Naive B cell (primary cell): ENCODE measurements around the gene SMCHD1. TPM values are rescaled to one million over a fixed set of nuclear protein-coding genes. Genes with fewer than 3 reads are reported as not detected.
"Not testable (repeated sequence)": the region's sequence is repeated elsewhere in the genome, so short reads cannot be mapped to it uniquely, and the experiment has no call there.

Source experiments
- ATAC-seq, 2 donors: fragments of 150-1000 bp; cut with Tn5 transposase; 2 replicates each; pipeline ENCODE4 v1.10.0; 2021; ENCODE audit warnings: low read depth in 2 of 2, mild to moderate bottlenecking in 2 of 2, moderate library complexity in 2 of 2
- DNase-seq: peaks from one replicate; pipeline ENCODE4 v3.0.0; 2022
- H3K27ac Mint-ChIP-seq, 6 donors: one replicate each; pipeline ENCODE4 v1.8.0; 2020 to 2022; ENCODE audit warnings: mild to moderate bottlenecking in 6 of 6, mixed read lengths in 6 of 6, moderate library complexity in 5 of 6, inconsistent platforms in 2 of 6
- H3K27me3 Mint-ChIP-seq, 3 donors: one replicate each; pipeline ENCODE4 v1.8.0; 2021 to 2022; ENCODE audit warnings: mixed read lengths in 3 of 3, mild to moderate bottlenecking in 1 of 3
- H3K36me3 Mint-ChIP-seq, 2 donors: one replicate each; pipeline ENCODE4 v1.8.0; 2020 to 2022; ENCODE audit warnings: mixed read lengths in 2 of 2, inconsistent platforms in 1 of 2, mild to moderate bottlenecking in 1 of 2
- H3K4me1 Mint-ChIP-seq, 3 donors: one replicate each; pipeline ENCODE4 v1.8.0; 2020 to 2022; ENCODE audit warnings: mixed read lengths in 3 of 3, inconsistent platforms in 1 of 3, mild to moderate bottlenecking in 1 of 3, moderate library complexity in 1 of 3
- H3K4me3 Mint-ChIP-seq, 8 donors: one replicate each; pipeline ENCODE4 v1.8.0; 2020 to 2022; ENCODE audit warnings: mild to moderate bottlenecking in 8 of 8, mixed read lengths in 8 of 8, moderate library complexity in 8 of 8, inconsistent platforms in 2 of 8
- H3K9me3 Mint-ChIP-seq, 7 donors: one replicate each; pipeline ENCODE4 v1.8.0; 2020 to 2022; ENCODE audit warnings: mixed read lengths in 7 of 7, mild to moderate bottlenecking in 5 of 7, inconsistent platforms in 2 of 7, moderate library complexity in 1 of 7
- polyA plus RNA-seq, 6 donors: library from polyadenylated mRNA; unstranded; fragments of 300-500 nt; fragmentation: Illumina TruSeq; gene quantifications; one replicate each; pipeline ENCODE4 v1.2.3, GENCODE V29; 2021; ENCODE audit warnings: low read depth in 6 of 6

Gene SMCHD1
- polyA plus RNA-seq, 6 donors from 2014 or later = 46.7 to 94.7 (median 68.9) TPM

- no peak for DNase-seq
- no peak overlapping the region for H3K27ac Mint-ChIP-seq
- H3K4me3 Mint-ChIP-seq = no peak overlapping the region
- H3K36me3 Mint-ChIP-seq = peaks cover 49 to 50% of the 10 kb centered on the region in 2 donors
- H3K9me3 Mint-ChIP-seq = no peaks in the 10 kb centered on the region
- peaks cover 9 to 23% (median 15%) of the 10 kb centered on the region in 3 donors for H3K4me1 Mint-ChIP-seq
- H3K27me3 Mint-ChIP-seq = no peaks in the 10 kb centered on the region
- no peak for ATAC-seq
Measured at GRCh38 chr18:2707551-2708168, 52.1 kb downstream of the SMCHD1 start.

GRCh38 chr18:2709316-2709715 lies 53.8 kb downstream of the SMCHD1 start:
- H3K9me3 Mint-ChIP-seq = no peaks in the 10 kb centered on the region
- no peak overlapping the region for H3K27ac Mint-ChIP-seq
- H3K36me3 Mint-ChIP-seq = peaks cover 44 to 47% of the 10 kb centered on the region in 2 donors
- no peak for ATAC-seq
- peaks cover 7 to 27% (median 19%) of the 10 kb centered on the region in 3 donors for H3K4me1 Mint-ChIP-seq
- no peak overlapping the region for H3K4me3 Mint-ChIP-seq
- no peak for DNase-seq
- no peaks in the 10 kb centered on the region for H3K27me3 Mint-ChIP-seq

GRCh38 chr18:2714140-2714539 lies 58.6 kb downstream of the SMCHD1 start:
- no peaks in the 10 kb centered on the region for H3K27me3 Mint-ChIP-seq
- peaks cover 20 to 29% of the 10 kb centered on the region in 2 donors for H3K36me3 Mint-ChIP-seq
- DNase-seq (no peak), ATAC-seq (no peak)
- no peak overlapping the region for H3K4me3 Mint-ChIP-seq
- H3K27ac Mint-ChIP-seq = peak overlapping the region in 2 of 6 donors; percentile 2 to 74
- peaks cover 0 to 1% (median 0%) of the 10 kb centered on the region in 7 donors for H3K9me3 Mint-ChIP-seq
- peaks cover 11 to 31% (median 18%) of the 10 kb centered on the region in 3 donors for H3K4me1 Mint-ChIP-seq

GRCh38 chr18:2715990-2716389 lies 60.5 kb downstream of the SMCHD1 start:
- peaks cover 17 to 30% of the 10 kb centered on the region in 2 donors for H3K36me3 Mint-ChIP-seq
- peak overlapping the region in 4 of 6 donors; percentile 6 to 78 (median 33) for H3K27ac Mint-ChIP-seq
- H3K4me3 Mint-ChIP-seq = peak overlapping the region in 1 of 8 donors; percentile 27

DNA sequence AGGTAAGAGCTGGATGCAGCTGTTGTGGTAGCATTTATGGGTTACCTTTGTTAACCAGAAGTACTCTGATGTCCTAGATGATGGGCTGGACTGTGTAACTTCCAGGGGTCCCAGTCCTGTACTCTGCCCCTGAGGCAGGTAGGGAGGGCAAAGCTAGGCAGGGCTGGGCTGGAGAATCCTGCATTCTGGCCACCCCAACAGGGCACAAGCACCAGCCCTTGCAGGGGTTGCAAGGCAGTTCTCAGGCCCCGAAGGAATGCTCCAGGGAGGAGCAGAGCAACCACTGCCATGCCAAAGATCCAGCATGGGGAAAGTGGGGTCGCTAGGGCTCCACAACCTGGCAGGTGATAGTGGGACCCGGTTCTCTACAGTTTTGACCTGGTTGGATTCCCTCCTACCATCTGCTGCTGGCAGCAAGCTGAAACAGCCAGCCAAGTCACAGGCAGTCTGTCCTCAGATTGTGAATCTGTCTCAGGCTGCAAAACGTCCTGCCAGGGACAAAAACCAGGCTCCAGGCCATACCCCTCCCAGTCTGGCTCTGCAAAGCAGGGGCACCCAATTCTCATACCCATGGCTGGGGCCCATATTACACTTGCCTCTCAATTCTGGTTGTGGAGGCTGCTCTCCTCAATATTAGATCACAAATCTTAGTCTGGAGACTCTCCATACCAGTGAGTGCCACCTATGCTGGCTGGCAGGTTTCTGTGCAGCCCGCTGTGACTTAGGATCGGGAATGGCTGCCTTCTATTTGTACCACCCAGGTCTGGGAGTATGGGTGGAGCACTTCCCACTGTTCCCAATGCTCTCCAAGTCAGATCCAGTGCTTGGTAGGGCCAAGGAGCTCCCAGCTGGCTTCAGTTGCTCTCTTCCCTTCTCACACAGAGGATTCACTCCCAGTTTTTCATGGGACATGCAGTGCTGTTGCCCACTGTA lies 61.1 kb downstream of the SMCHD1 start:
- Mint-ChIP-seq H3K4me1 (peaks cover 11 to 34% (median 21%) of the 10 kb centered on the region in 3 donors), H3K4me3 (peak overlapping the region in 2 of 8 donors; percentile 5 to 27), H3K27me3 (no peaks in the 10 kb centered on the region), H3K27ac (peak overlapping the region in 5 of 6 donors; percentile 6 to 88 (median 49)), H3K36me3 (peaks cover 23 to 30% of the 10 kb centered on the region in 2 donors), H3K9me3 (peaks cover 0 to 2% (median 0%) of the 10 kb centered on the region in 7 donors)
- no peak for ATAC-seq
- no peak for DNase-seq

More at GRCh38 chr18:2715990-2716389, 60.5 kb downstream of the SMCHD1 start:
- ATAC-seq (no peak), DNase-seq (no peak)
- Mint-ChIP-seq H3K27me3 (no peaks in the 10 kb centered on the region), H3K9me3 (peaks cover 0 to 2% (median 0%) of the 10 kb centered on the region in 7 donors), H3K4me1 (peaks cover 11 to 34% (median 18%) of the 10 kb centered on the region in 3 donors)

DNA sequence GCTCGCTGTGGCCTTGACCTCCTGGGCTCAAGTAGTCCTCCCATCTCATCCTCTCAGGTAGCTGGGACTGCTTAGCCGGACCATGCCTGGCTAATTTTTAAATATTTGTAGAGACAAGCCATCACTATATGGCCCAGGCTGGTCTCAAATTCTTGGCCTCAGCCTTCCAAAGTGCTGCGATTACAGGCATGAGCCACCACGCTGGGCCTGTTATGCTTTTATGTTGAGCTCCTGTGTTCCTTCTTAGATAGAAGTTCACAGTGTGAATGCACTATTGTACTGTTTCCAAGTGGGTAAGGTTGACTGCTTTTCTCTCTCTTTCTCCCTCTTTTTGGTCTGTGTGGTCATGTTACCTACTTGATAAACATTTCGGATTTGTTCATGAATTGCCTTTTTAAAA lies 61.9 kb downstream of the SMCHD1 start:
- ATAC-seq = no peak
- no peaks in the 10 kb centered on the region for H3K27me3 Mint-ChIP-seq
- H3K9me3 Mint-ChIP-seq = peaks cover 0 to 2% (median 0%) of the 10 kb centered on the region in 7 donors
- no peak overlapping the region for H3K4me3 Mint-ChIP-seq
- peak overlapping the region in 4 of 6 donors; percentile 15 to 88 (median 50) for H3K27ac Mint-ChIP-seq
- no peak for DNase-seq
- peaks cover 11 to 28% (median 21%) of the 10 kb centered on the region in 3 donors for H3K4me1 Mint-ChIP-seq
- H3K36me3 Mint-ChIP-seq = peaks cover 22 to 23% of the 10 kb centered on the region in 2 donors

- Mint-ChIP-seq H3K4me3 (peak overlapping the region in 1 of 8 donors; percentile 22), H3K4me1 (peaks cover 11 to 30% (median 12%) of the 10 kb centered on the region in 3 donors), H3K36me3 (peaks cover 22 to 24% of the 10 kb centered on the region in 2 donors), H3K27ac (peak overlapping the region in 2 of 6 donors; percentile 30 to 75), H3K27me3 (no peaks in the 10 kb centered on the region), H3K9me3 (peaks cover 0 to 2% (median 0%) of the 10 kb centered on the region in 7 donors)
- DNase-seq (no peak), ATAC-seq (no peak)
Measured at GRCh38 chr18:2719040-2719439, 63.5 kb downstream of the SMCHD1 start.

DNA sequence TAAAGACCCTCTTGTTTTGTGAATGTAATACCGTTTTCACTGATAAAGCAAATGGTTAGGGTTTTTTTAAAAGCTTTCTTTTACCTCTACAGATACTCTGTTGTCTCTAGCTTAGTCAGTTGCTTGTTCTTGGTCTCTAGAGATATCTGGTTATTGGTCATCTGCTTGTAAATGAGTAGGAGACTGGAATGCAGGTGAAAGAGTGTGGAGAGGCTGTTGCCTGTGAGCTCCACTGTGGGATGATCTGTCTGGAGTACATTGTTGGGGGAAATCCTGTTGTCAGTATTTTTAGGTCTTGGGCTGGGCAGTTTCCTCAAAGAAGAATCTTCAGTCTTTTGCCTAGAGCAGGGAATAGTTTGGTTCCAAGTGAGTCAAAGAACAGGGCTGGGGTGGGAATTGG lies 67.7 kb downstream of the SMCHD1 start:
- Mint-ChIP-seq H3K4me3 (no peak overlapping the region), H3K27me3 (no peaks in the 10 kb centered on the region), H3K9me3 (peaks cover 0 to 2% (median 0%) of the 10 kb centered on the region in 7 donors), H3K36me3 (peaks cover 22 to 25% of the 10 kb centered on the region in 2 donors), H3K4me1 (peaks cover 1 to 14% (median 3%) of the 10 kb centered on the region in 3 donors), H3K27ac (peak overlapping the region in 3 of 6 donors; percentile 49 to 63 (median 57))
- DNase-seq (no peak), ATAC-seq (no peak)

- H3K9me3 Mint-ChIP-seq = no peaks in the 10 kb centered on the region
- no peak overlapping the region for H3K27ac Mint-ChIP-seq
- DNase-seq (no peak), ATAC-seq (no peak)
- H3K36me3 Mint-ChIP-seq = peaks cover 16 to 27% of the 10 kb centered on the region in 2 donors
- no peaks in the 10 kb centered on the region for H3K27me3 Mint-ChIP-seq
- H3K4me3 Mint-ChIP-seq = peak overlapping the region in 1 of 8 donors; percentile 29
- no peaks in the 10 kb centered on the region for H3K4me1 Mint-ChIP-seq
Measured at GRCh38 chr18:2729757-2730156, 74.2 kb downstream of the SMCHD1 start.

DNA sequence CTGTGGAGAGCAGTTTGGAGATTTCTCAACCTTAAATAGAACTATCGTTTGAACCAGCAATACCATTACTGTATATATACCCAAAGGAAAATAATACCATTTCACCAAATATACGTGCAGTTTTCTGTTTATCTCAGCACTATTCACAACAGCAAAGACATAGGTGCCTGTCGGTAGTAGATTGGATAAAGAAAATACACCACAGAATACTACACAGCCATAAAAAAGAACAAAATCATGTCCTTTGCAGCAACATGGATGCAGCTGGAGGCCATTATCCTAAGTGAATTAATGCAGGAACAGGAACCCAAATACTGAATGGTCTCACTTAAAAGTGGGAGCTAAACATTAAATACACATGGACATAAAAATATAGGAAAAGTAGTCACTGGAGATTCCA lies 81.3 kb downstream of the SMCHD1 start:
- ATAC-seq (no peak), DNase-seq (no peak)
- Mint-ChIP-seq H3K9me3 (peaks cover 0 to 2% (median 0%) of the 10 kb centered on the region in 7 donors), H3K36me3 (peaks cover 46 to 69% of the 10 kb centered on the region in 2 donors), H3K27ac (peak overlapping the region in 4 of 6 donors; percentile 20 to 84 (median 42)), H3K4me3 (no peak overlapping the region), H3K27me3 (no peaks in the 10 kb centered on the region), H3K4me1 (peaks cover 0 to 5% (median 3%) of the 10 kb centered on the region in 3 donors)

DNA sequence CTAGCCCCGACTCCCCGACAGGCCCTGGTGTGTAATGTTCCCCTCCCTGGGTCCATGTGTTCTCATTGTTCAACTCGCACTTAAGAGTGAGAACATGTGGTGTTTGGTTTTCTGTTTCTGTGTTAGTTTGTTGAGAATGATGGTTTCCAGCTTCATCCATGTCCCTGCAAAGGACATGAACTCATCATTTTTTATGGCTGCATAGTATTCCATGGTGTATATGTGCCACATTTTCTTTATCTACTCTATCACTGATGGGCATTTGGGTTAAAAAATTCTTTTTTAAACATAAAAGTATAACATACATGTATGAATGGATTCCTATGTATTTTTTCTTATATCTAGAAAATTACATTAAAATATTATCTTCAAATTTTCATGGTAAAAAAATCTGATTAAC lies 84.6 kb downstream of the SMCHD1 start:
- not testable (repeated sequence) for DNase-seq, ATAC-seq, H3K4me3 Mint-ChIP-seq, H3K9me3 Mint-ChIP-seq, H3K27me3 Mint-ChIP-seq, H3K27ac Mint-ChIP-seq
- Mint-ChIP-seq H3K4me1 (peaks cover 0 to 12% (median 3%) of the 10 kb centered on the region in 3 donors), H3K36me3 (peaks cover 43 to 58% of the 10 kb centered on the region in 2 donors)

DNA sequence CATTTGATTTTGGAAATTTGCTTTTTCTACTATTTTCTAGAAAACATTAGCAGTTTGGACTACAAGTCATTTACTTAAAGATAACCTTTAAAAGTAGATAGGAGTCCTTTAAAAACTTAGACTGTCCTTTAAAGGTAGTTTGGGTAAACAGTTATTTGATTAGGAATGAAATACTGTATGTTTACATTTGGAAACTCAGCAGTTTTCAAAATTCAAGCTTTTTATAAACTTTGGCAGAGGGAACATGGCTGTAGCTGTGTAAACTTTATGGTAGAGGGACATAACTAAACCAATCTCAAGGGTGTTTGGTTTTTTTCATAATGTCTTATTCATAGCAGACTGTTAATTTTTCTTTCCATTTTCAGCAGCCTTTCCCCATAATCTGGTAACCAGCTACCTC lies 90.7 kb downstream of the SMCHD1 start:
- peaks cover 0 to 12% (median 7%) of the 10 kb centered on the region in 3 donors for H3K4me1 Mint-ChIP-seq
- no peak for DNase-seq
- peaks cover 23 to 32% of the 10 kb centered on the region in 2 donors for H3K36me3 Mint-ChIP-seq
- no peaks in the 10 kb centered on the region for H3K9me3 Mint-ChIP-seq
- peak overlapping the region in 1 of 6 donors; percentile 38 for H3K27ac Mint-ChIP-seq
- no peak for ATAC-seq
- H3K4me3 Mint-ChIP-seq = no peak overlapping the region
- no peaks in the 10 kb centered on the region for H3K27me3 Mint-ChIP-seq

DNA sequence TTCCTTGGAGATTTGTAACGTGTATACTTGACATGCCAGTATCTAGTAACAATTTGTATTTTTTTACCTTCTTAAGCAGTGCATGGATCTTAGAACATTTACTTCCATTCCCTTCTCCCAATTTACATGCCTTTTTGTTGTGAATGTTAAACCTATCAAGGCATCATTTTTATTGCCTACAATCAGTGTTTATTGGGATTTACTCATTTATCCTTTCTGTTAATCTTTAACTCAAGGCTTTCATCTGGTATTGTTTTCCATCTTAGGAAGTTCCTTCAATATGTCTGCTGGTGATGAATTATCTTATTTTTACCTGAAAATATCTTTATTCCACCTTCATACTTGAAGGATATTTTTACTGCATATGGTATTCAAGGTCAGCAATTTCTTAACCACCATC lies 102.8 kb downstream of the SMCHD1 start:
- no peaks in the 10 kb centered on the region for H3K9me3 Mint-ChIP-seq
- no peak for DNase-seq
- no peak overlapping the region for H3K4me3 Mint-ChIP-seq
- no peak for ATAC-seq
- peak overlapping the region in 4 of 6 donors; percentile 4 to 74 (median 20) for H3K27ac Mint-ChIP-seq
- peaks cover 15 to 21% of the 10 kb centered on the region in 2 donors for H3K36me3 Mint-ChIP-seq
- no peaks in the 10 kb centered on the region for H3K27me3 Mint-ChIP-seq
- peaks cover 3 to 10% (median 4%) of the 10 kb centered on the region in 3 donors for H3K4me1 Mint-ChIP-seq
